ENCODE data around the gene SIN3B. TPM values are rescaled to one million over a fixed set of nuclear protein-coding genes. Genes with fewer than 3 reads are reported as not detected.

Gene SIN3B
- total RNA-seq, 2 experiments from 2014 or later = 31.4 to 33.6 TPM

- H3K27ac Mint-ChIP-seq = peak overlapping the region; percentile 76
- H3K4me1 Mint-ChIP-seq = peaks cover 42% of the 10 kb centered on the region
- no peaks in the 10 kb centered on the region for H3K9me3 Mint-ChIP-seq
- H3K27me3 Mint-ChIP-seq = peaks cover 17% of the 10 kb centered on the region
- H3K4me3 Mint-ChIP-seq = no peak overlapping the region
- DNase-seq = no peak
- H3K36me3 Mint-ChIP-seq (ENCODE audit: low read depth) = no peaks in the 10 kb centered on the region
- POLR2A ChIA-PET = no interaction called here
- CTCF ChIA-PET = no interaction called here
Measured at GRCh38 chr19:16889366-16889882, 60.2 kb downstream of the SIN3B start.

DNA sequence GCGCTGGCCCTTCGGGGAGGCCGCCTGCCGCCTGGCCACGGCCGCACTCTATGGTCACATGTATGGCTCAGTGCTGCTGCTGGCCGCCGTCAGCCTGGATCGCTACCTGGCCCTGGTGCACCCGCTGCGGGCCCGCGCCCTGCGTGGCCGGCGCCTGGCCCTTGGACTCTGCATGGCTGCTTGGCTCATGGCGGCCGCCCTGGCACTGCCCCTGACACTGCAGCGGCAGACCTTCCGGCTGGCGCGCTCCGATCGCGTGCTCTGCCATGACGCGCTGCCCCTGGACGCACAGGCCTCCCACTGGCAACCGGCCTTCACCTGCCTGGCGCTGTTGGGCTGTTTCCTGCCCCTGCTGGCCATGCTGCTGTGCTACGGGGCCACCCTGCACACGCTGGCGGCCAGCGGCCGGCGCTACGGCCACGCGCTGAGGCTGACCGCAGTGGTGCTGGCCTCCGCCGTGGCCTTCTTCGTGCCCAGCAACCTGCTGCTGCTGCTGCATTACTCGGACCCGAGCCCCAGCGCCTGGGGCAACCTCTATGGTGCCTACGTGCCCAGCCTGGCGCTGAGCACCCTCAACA is 60.8 kb downstream of the SIN3B start:
- Mint-ChIP-seq H3K36me3 (ENCODE audit: low read depth) (no peaks in the 10 kb centered on the region), H3K27ac (no peak overlapping the region), H3K9me3 (no peaks in the 10 kb centered on the region), H3K4me1 (peaks cover 42% of the 10 kb centered on the region), H3K27me3 (peaks cover 22% of the 10 kb centered on the region), H3K4me3 (no peak overlapping the region)
- no peak for DNase-seq
- ChIA-PET CTCF (no interaction called here), POLR2A (no interaction called here)

- Mint-ChIP-seq H3K27me3 (peaks cover 29% of the 10 kb centered on the region), H3K27ac (peak overlapping the region; percentile 5), H3K4me3 (no peak overlapping the region), H3K4me1 (peaks cover 46% of the 10 kb centered on the region), H3K36me3 (ENCODE audit: low read depth) (peaks cover 4% of the 10 kb centered on the region), H3K9me3 (no peaks in the 10 kb centered on the region)
- POLR2A ChIA-PET = no interaction called here
- DNase-seq = no peak
- CTCF ChIA-PET = no interaction called here
Measured at GRCh38 chr19:16890461-16891184, 61.4 kb downstream of the SIN3B start.

DNA sequence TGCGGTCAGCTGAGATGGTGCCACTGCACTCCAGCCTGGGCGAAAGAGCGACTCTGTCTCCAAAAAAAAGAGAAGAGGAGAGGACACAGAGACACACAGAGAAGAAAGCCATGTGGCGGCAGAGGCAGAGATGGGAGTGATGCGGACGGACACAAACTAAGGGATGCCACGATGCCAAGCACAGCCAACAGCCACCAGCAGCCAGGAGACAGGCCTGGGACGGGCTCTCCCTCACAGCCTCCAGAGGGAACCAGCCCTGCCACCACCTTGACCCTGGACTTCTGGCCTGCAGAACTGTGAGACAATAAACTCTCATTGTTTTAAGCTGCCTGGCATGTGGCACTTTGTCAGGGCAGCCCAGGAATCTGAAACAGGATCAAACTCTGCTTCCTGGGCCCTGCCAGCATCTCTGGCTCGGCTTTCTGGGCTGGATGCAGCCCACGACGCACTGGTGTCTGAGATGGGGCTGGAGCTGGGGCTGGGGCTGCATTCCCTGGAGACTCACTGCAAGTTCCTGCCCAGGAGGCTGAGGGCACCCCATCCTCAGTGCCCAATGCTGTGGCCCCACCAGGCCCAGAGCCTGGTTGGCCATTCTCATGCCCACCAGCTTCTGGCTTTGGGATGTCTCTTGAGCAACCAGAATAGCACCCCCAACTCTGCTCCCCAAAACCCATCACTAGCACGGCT is 62.6 kb downstream of the SIN3B start:
- H3K27me3 Mint-ChIP-seq = peaks cover 33% of the 10 kb centered on the region
- CTCF ChIA-PET = interaction anchor here (0.5 kb wide), 1 partner anchor 192 kb away, joined by 3 read pairs; no protein-coding TSS in a partner anchor

DNA sequence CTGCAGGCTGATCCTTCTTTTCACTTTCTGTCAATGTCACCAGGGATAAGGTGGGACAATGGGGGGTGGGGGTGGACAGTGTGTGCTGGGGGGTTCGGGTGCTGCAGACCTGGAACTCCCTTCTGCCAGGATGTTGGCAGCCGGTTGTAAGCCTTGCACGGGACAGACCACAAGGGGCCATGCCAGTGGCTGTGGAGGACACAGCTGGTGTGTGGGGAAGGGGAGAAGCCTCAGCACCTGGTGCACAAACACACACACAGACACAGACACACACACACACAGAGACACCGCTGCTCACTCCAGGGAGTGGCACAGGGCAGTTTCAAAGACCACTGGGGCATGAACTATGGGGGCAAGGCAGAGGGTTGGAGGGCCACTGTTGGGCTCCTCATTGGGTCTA is 63.2 kb downstream of the SIN3B start:
- Mint-ChIP-seq H3K4me1 (peaks cover 44% of the 10 kb centered on the region), H3K4me3 (no peak overlapping the region), H3K36me3 (ENCODE audit: low read depth) (peaks cover 4% of the 10 kb centered on the region), H3K27ac (peak overlapping the region; percentile 46), H3K9me3 (no peaks in the 10 kb centered on the region), H3K27me3 (peaks cover 34% of the 10 kb centered on the region)
- CTCF ChIA-PET = interaction anchor here (0.5 kb wide), 1 partner anchor 192 kb away, joined by 3 read pairs; no protein-coding TSS in a partner anchor
- no peak for DNase-seq
- POLR2A ChIA-PET = no interaction called here

More for the DNA sequence above, 62.6 kb downstream of the SIN3B start:
- POLR2A ChIA-PET = no interaction called here
- DNase-seq = no peak
- Mint-ChIP-seq H3K4me3 (no peak overlapping the region), H3K27ac (no peak overlapping the region), H3K9me3 (no peaks in the 10 kb centered on the region), H3K4me1 (peaks cover 48% of the 10 kb centered on the region), H3K36me3 (ENCODE audit: low read depth) (peaks cover 4% of the 10 kb centered on the region)

DNA sequence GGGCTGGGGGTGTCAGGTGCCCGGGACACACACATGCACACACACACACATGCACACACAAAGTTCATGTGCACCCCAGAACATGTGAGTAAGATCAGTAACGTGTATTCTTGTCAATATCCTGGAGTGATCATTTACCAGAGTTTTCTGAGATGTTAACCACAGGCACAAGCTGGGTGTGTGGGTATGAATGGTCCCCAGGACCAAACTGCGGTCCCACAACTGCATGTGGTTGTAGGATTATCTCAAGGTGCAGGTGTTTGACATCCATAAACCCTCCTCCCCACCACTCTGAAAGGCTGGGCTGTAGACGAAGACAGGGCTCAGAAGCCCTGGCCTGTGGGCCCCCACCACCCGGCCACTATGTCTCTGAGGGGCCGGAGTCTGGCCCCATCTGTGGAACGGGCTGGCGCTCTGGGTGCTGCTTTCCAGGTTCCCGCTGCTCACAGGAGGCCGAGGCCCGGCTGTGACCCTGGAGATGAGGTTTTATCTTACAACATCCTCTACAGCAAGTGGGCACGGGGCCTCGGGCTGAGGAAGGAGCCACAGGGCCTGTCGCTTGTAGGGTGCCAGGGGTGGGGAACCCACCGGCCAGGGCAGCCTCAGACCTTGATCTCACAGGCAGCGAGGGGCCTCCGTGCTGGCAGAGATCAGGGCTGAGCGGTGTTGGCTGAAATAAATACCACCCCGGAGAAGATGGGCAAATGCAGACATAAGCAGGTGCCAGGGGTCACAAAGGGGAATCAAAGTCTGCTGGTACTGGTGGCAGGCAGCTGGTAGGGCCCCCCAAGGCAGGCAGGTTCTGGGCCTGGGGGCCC is 63.9 kb downstream of the SIN3B start:
- CTCF ChIA-PET = no interaction called here
- peak overlapping the region; percentile 71 for H3K27ac Mint-ChIP-seq
- no peak for DNase-seq
- H3K4me3 Mint-ChIP-seq = no peak overlapping the region
- POLR2A ChIA-PET = no interaction called here
- peaks cover 35% of the 10 kb centered on the region for H3K27me3 Mint-ChIP-seq
- peaks cover 4% of the 10 kb centered on the region for H3K36me3 Mint-ChIP-seq (ENCODE audit: low read depth)
- H3K4me1 Mint-ChIP-seq = peaks cover 42% of the 10 kb centered on the region
- H3K9me3 Mint-ChIP-seq = no peaks in the 10 kb centered on the region

GRCh38 chr19:16893686-16893989 is 64.4 kb downstream of the SIN3B start:
- Mint-ChIP-seq H3K27ac (peak overlapping the region; percentile 71), H3K9me3 (no peaks in the 10 kb centered on the region), H3K36me3 (ENCODE audit: low read depth) (peaks cover 4% of the 10 kb centered on the region), H3K4me3 (no peak overlapping the region), H3K27me3 (peaks cover 41% of the 10 kb centered on the region), H3K4me1 (peaks cover 41% of the 10 kb centered on the region)
- no peak for DNase-seq
- POLR2A ChIA-PET = no interaction called here
- CTCF ChIA-PET = no interaction called here

GRCh38 chr19:16894080-16894479 is 64.9 kb downstream of the SIN3B start:
- CTCF ChIA-PET = no interaction called here
- H3K36me3 Mint-ChIP-seq (ENCODE audit: low read depth) = peaks cover 4% of the 10 kb centered on the region
- peaks cover 44% of the 10 kb centered on the region for H3K27me3 Mint-ChIP-seq
- H3K27ac Mint-ChIP-seq = no peak overlapping the region
- H3K4me3 Mint-ChIP-seq = no peak overlapping the region
- POLR2A ChIA-PET = no interaction called here
- no peak for DNase-seq
- no peaks in the 10 kb centered on the region for H3K9me3 Mint-ChIP-seq
- peaks cover 40% of the 10 kb centered on the region for H3K4me1 Mint-ChIP-seq

GRCh38 chr19:16895467-16896145 is 66.4 kb downstream of the SIN3B start:
- Mint-ChIP-seq H3K27ac (no peak overlapping the region), H3K4me1 (peaks cover 46% of the 10 kb centered on the region), H3K36me3 (ENCODE audit: low read depth) (peaks cover 4% of the 10 kb centered on the region), H3K27me3 (peaks cover 44% of the 10 kb centered on the region), H3K4me3 (no peak overlapping the region), H3K9me3 (no peaks in the 10 kb centered on the region)
- ChIA-PET CTCF (interaction anchor here (1.0 kb wide), 1 partner anchor 15 kb away, joined by 3 read pairs; no protein-coding TSS in a partner anchor), POLR2A (no interaction called here)
- DNase-seq = no peak

DNA sequence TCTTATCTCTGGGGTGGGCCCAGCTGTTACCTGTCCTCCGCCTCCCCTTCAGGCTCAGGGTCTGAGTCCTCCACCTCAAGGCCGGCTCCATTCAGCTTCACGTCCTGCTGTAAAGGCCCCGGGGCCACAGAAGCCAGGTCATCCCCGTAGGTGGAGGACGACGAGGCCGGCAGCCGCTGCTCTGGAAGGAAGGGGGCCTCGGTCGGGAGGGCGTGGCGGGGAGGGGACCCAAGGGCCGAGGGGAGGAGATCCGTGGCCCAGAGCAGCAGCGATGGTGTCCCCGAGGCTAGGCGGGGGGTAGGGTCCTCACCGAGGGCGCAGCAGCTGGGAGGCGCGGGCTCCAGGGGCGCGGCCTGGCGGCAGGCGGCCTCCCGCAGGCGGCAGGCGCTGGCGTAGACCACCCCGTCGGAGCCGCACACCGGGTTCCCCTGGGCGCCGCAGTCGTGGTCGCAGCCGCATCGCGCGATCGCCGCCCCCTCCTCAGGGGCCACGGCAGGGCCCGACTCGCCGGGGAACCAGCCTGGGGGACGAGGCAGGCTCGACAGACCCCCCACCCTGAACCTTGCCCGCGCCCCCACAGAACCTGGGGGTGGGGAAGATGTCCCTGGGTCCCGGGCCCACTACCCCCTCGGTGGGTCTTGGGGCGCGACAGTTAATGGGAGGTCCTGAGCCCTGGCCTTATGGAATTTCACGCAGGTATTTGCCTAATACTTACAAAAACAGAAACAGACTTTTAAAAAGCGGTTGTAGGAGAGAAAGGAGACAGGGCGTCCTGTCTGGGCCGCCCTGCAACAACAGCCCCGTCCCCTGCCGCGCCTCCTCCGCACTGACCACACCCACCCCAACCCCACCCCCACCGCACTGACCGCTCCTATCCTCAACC is 67.2 kb downstream of the SIN3B start:
- DNase-seq = no peak
- H3K4me3 Mint-ChIP-seq = no peak overlapping the region
- peaks cover 46% of the 10 kb centered on the region for H3K4me1 Mint-ChIP-seq
- peaks cover 4% of the 10 kb centered on the region for H3K36me3 Mint-ChIP-seq (ENCODE audit: low read depth)
- no peak overlapping the region for H3K27ac Mint-ChIP-seq
- ChIA-PET CTCF (interaction anchor here (1.0 kb wide), 1 partner anchor 16 kb away, joined by 3 read pairs; no protein-coding TSS in a partner anchor), POLR2A (no interaction called here)
- peaks cover 44% of the 10 kb centered on the region for H3K27me3 Mint-ChIP-seq
- no peaks in the 10 kb centered on the region for H3K9me3 Mint-ChIP-seq

GRCh38 chr19:16897029-16897855 is 68.0 kb downstream of the SIN3B start:
- ChIA-PET POLR2A (no interaction called here), CTCF (interaction anchor here (0.6 kb wide), 2 partner anchors 119 to 1032 kb away, joined by 3 to 4 read pairs; no protein-coding TSS in a partner anchor)
- H3K4me1 Mint-ChIP-seq = peaks cover 44% of the 10 kb centered on the region
- H3K36me3 Mint-ChIP-seq (ENCODE audit: low read depth) = peaks cover 4% of the 10 kb centered on the region
- peak overlapping the region; percentile 40 for H3K4me3 Mint-ChIP-seq
- H3K27ac Mint-ChIP-seq = peak overlapping the region; percentile 25
- DNase-seq = peak; percentile 66
- peaks cover 44% of the 10 kb centered on the region for H3K27me3 Mint-ChIP-seq
- H3K9me3 Mint-ChIP-seq = no peaks in the 10 kb centered on the region

Measured in activated CD4-positive, alpha-beta T cell treated with anti-CD3 and anti-CD28 coated beads, Interleukin-2, amount 10 ng/mL, durations not matched to agents 7 days and 5 days (primary cell).